GM12892 (cell line): Measurements from ENCODE around the gene MDFIC.

Experiments used
- POLR2A ChIP-seq: IDR thresholded peaks from 2 replicates; pipeline ENCODE4 v1.6.1; 2011; ENCODE audit warnings: low read depth, low read length, control low read depth
- POLR2AphosphoS5 ChIP-seq: IDR thresholded peaks from 2 replicates; pipeline ENCODE4 v1.6.1; 2011; ENCODE audit warnings: low read depth, low read length, control low read depth

DNA sequence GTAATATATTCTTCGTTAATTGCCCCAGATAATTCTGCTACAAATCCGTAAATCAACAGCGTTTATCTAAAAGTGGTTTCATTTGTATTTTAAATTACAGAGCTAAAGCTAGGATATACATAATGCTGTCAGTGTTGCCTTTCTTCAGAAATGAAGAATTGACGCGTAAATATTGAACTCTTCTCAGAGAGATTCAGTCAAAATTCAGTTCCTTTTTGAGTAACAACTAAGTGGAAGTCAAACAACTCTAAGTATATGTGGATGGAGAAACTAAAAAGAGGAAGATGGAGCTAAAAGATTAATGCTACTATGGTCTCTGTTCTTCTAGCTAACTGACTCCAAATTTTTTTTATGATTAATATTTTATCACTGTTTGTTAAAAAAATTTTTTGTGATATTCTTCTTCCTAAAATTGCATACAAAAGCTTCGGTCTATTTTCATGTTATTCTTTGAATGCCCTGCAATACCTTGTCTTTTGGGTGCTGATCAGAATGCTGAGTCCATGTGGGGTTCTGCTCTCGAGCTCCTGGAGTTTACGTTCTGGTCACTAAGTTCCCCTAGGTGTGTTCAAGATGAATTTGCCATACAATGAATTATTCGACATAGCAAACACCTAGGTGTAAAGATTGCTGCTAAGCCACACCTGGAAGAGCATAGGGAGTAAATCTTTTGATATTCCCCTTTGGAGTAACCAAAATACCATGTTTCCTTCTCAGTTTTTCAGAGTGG is 20.7 kb downstream of the MDFIC start:
- TF ChIP-seq POLR2A: no peak
- TF ChIP-seq POLR2AphosphoS5: no peak
